ENCODE measurements around the gene C21orf58. TPM values are rescaled to one million over a fixed set of nuclear protein-coding genes. Genes with fewer than 3 reads are reported as not detected.

The C21orf58 gene
- total RNA-seq, 4 donors from 2014 or later = 2.2 to 11.1 (median 3.0) TPM

GRCh38 chr21:46356494-46357334, 33.0 kb upstream of the C21orf58 start:
- H3K36me3 ChIP-seq = peaks cover 0 to 98% (median 26%) of the 10 kb centered on the region in 3 donors

DNA sequence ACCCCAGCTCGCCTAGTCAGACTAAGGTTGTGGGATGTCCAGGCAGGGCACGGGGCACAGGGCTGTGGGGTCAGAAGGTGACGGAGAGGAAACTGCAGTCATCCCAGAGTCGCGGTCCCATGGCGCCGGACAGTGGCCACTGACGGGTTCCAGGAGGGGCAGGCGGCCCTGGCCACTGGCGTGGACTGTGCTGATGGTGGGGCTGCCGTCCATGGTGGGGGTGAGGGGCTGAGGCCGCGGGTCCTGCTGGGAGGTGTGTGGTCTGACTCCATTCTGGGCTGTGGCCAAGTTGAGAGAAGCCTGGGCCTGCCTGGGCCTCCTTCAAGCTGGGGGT, 32.3 kb upstream of the C21orf58 start:
- no peaks in the 10 kb centered on the region for H3K4me1 ChIP-seq
- H3K36me3 ChIP-seq = peaks cover 0 to 98% (median 26%) of the 10 kb centered on the region in 3 donors
- H3K27ac ChIP-seq = no peak overlapping the region
- no peaks in the 10 kb centered on the region for H3K27me3 ChIP-seq
- TF ChIP-seq EP300 (IDR thresholded peaks at IDR 0.05) (no peak), POLR2A (IDR thresholded peaks at IDR 0.05) (no peak)
- TF ChIP-seq, protein P1, sequence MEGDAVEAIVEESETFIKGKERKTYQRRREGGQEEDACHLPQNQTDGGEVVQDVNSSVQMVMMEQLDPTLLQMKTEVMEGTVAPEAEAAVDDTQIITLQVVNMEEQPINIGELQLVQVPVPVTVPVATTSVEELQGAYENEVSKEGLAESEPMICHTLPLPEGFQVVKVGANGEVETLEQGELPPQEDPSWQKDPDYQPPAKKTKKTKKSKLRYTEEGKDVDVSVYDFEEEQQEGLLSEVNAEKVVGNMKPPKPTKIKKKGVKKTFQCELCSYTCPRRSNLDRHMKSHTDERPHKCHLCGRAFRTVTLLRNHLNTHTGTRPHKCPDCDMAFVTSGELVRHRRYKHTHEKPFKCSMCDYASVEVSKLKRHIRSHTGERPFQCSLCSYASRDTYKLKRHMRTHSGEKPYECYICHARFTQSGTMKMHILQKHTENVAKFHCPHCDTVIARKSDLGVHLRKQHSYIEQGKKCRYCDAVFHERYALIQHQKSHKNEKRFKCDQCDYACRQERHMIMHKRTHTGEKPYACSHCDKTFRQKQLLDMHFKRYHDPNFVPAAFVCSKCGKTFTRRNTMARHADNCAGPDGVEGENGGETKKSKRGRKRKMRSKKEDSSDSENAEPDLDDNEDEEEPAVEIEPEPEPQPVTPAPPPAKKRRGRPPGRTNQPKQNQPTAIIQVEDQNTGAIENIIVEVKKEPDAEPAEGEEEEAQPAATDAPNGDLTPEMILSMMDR (IDR thresholded peaks at IDR 0.05) = no peak
- DNase-seq (ENCODE audit: low spot score in 2 of 2) = no peak
- 85 to 95% methylated on average over 4 to 13 of the region's 13 CpGs for WGBS, 2 donors
- no peaks in the 10 kb centered on the region for H3K9me3 ChIP-seq
- no peak overlapping the region for H3K4me3 ChIP-seq

More at GRCh38 chr21:46356494-46357334, 33.0 kb upstream of the C21orf58 start:
- no peak for TF ChIP-seq POLR2A (IDR thresholded peaks at IDR 0.05)
- TF ChIP-seq, protein P1 (IDR thresholded peaks at IDR 0.05) = no peak
- no peak for TF ChIP-seq EP300 (IDR thresholded peaks at IDR 0.05)
- no peak for DNase-seq (ENCODE audit: low spot score in 2 of 2)
- Histone ChIP-seq H3K4me3 (no peak overlapping the region), H3K27ac (no peak overlapping the region), H3K4me1 (no peaks in the 10 kb centered on the region), H3K27me3 (no peaks in the 10 kb centered on the region), H3K9me3 (no peaks in the 10 kb centered on the region)
- 85 to 89% methylated on average over 22 of the region's 23 CpGs for WGBS, 2 donors

- Histone ChIP-seq H3K36me3 (peaks cover 0 to 98% (median 26%) of the 10 kb centered on the region in 3 donors), H3K9me3 (no peaks in the 10 kb centered on the region), H3K27ac (no peak overlapping the region), H3K4me3 (no peak overlapping the region), H3K4me1 (no peaks in the 10 kb centered on the region), H3K27me3 (no peaks in the 10 kb centered on the region)
- 92% methylated on average over 22 to 31 of the region's 33 CpGs for WGBS, 2 donors
- TF ChIP-seq POLR2A (IDR thresholded peaks at IDR 0.05) (no peak), EP300 (IDR thresholded peaks at IDR 0.05) (no peak)
- TF ChIP-seq, protein P1 (IDR thresholded peaks at IDR 0.05) = no peak
- DNase-seq (ENCODE audit: low spot score in 2 of 2) = no peak
These were observed 31.7 kb upstream of the C21orf58 start for GRCh38 chr21:46355161-46356004.

DNA sequence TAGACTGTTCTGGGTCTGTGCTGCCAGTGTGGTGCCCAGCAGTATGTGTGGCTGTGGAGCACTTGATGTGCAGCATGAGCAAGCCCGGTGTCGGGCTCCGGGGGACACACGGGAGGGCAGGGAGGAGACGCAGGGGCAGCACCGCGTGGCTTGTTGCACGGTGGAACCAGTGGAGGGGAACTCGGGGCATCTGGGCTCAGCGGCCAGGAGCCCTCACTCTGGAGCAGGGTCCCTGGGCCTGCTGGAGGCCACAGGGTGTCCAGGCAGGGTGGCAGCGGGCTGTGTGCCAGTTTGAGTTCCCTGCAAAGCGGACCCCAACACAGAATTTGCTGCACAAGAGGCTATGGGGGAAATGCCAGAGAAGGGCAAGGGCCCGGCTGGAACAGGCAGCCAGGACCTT, 30.8 kb upstream of the C21orf58 start:
- no peaks in the 10 kb centered on the region for H3K9me3 ChIP-seq
- peaks cover 0 to 100% (median 26%) of the 10 kb centered on the region in 3 donors for H3K36me3 ChIP-seq
- 90 to 95% methylated on average over 12 to 13 of the region's 13 CpGs for whole genome bisulfite sequencing, 2 donors
- no peaks in the 10 kb centered on the region for H3K4me1 ChIP-seq
- no peak overlapping the region for H3K4me3 ChIP-seq
- no peak overlapping the region for H3K27ac ChIP-seq
- DNase-seq (ENCODE audit: low spot score in 2 of 2) = no peak
- no peak for TF ChIP-seq EP300 (IDR thresholded peaks at IDR 0.05)
- TF ChIP-seq POLR2A (IDR thresholded peaks at IDR 0.05) = no peak
- TF ChIP-seq, protein P1 (IDR thresholded peaks at IDR 0.05) = no peak
- no peaks in the 10 kb centered on the region for H3K27me3 ChIP-seq

DNA sequence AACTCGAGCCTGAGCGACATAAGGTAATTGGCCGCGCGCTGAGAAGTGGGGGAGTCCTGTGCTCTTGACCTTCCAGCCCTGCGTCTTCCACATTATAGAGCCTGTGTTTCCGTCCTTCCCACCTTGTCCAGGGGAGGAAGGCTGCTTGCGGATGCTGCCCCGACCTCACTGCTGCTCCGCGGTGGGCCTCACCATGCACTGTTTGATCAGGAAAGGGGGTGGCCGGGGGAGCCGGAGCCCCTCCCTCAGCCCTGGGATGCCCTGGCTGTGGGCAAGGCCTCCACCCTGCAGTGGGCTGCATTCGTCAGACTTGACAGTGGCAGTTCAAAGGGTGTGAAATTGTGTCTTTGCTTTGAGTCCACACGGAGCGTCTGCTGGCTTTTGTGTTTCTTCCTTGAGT, 30.4 kb upstream of the C21orf58 start:
- Histone ChIP-seq H3K4me3 (no peak overlapping the region), H3K4me1 (no peaks in the 10 kb centered on the region), H3K9me3 (no peaks in the 10 kb centered on the region), H3K27ac (no peak overlapping the region), H3K27me3 (no peaks in the 10 kb centered on the region), H3K36me3 (peaks cover 2 to 100% (median 26%) of the 10 kb centered on the region in 3 donors)
- no peak for DNase-seq (ENCODE audit: low spot score in 2 of 2)
- TF ChIP-seq, protein P1 (IDR thresholded peaks at IDR 0.05) = no peak
- TF ChIP-seq POLR2A (IDR thresholded peaks at IDR 0.05) (no peak), EP300 (IDR thresholded peaks at IDR 0.05) (no peak)
- 94 to 96% methylated on average over 15 to 16 of the region's 16 CpGs for WGBS, 2 donors

Data from tibial nerve (tissue), 4 donors.